A549 (cell line): ENCODE measurements around the gene SLC25A13. TPM values are rescaled to one million over a fixed set of nuclear protein-coding genes. Genes with fewer than 3 reads are reported as not detected.

Experiments used
- ATAC-seq, 2 experiments: fragments of 200-7000 bp in 1 of 2; fragments of >200 bp in 1 of 2; cut with Nextera tagmentation in 1 of 2; cut with Tn5 transposase in 1 of 2; 3 replicates each; pipeline versions ENCODE4 v1.8.0 to v1.9.1; 2018 to 2020; ENCODE audit warnings: mild to moderate bottlenecking in 1 of 2, moderate library complexity in 1 of 2
- CTCF ChIA-PET: fragments of 300-600 bp; sonication (Branson Sonifier 250); formaldehyde crosslinking; extraction: SDS; loops from one replicate; lab custom pipeline; 2021; ENCODE audit warnings: antibody characterized with exemption, inconsistent platforms; lab: Yijun Ruan, JAX
- POLR2A ChIA-PET: fragments of 350-600 bp; formaldehyde crosslinking; extraction: SDS; loops from one replicate; lab custom pipeline; 2021; ENCODE audit warnings: antibody characterized with exemption, inconsistent platforms; lab: Yijun Ruan, JAX
- DNase-seq, 2 experiments: peaks; one replicate each; pipeline versions ENCODE4 v3.0.0 to v3.0.0-alpha.2; 2011 to 2016; ENCODE audit warnings: low read depth in 1 of 2, low spot score in 1 of 2
- FAIRE-seq: peaks from 2 replicates; lab custom pipeline; 2011; peaks lifted over from hg19 to GRCh38; lab: Jason Lieb, UNC
- H3K27ac ChIP-seq, 2 experiments: fragments of >200 bp; sonication (Bioruptor Twin); formaldehyde crosslinking; 3 replicates each; pipeline ENCODE4 v1.5.1; 2016 to 2017
- H3K4me1 ChIP-seq: fragments of >200 bp; sonication (Bioruptor Twin); formaldehyde crosslinking; 3 replicates; pipeline ENCODE4 v1.6.1; 2016
- H3K4me2 ChIP-seq: fragments of >200 bp; sonication (Bioruptor Twin); formaldehyde crosslinking; 3 replicates; pipeline ENCODE4 v1.6.1; 2016
- H3K4me3 ChIP-seq: fragments of >200 bp; sonication (Bioruptor Twin); formaldehyde crosslinking; 3 replicates; pipeline ENCODE4 v1.5.1; 2016
- H3K9me3 ChIP-seq: fragments of >200 bp; sonication (Bioruptor Twin); formaldehyde crosslinking; 3 replicates; pipeline ENCODE4 v1.6.1; 2016
- ATOH8 ChIP-seq: fragments of 250-450 bp; sonication (Bioruptor Pico); IDR thresholded peaks from 2 replicates; pipeline ENCODE4 v1.5.0; 2020; ENCODE audit warnings: low read depth, mild to moderate bottlenecking, moderate library complexity
- CBX2 ChIP-seq: fragments of 200-600 bp; sonication (generic); IDR thresholded peaks from 2 replicates; pipeline ENCODE4 v1.6.1; 2016; ENCODE audit warnings: low read depth, mild to moderate bottlenecking, borderline replicate concordance
- CBX8 ChIP-seq: fragments of 200-600 bp; sonication (generic); IDR thresholded peaks from 2 replicates; pipeline ENCODE4 v1.6.1; 2016
- CEBPB ChIP-seq, 2 experiments: fragments of >200 bp in 1 of 2; sonication (Bioruptor Twin) in 1 of 2; formaldehyde crosslinking in 1 of 2; IDR thresholded peaks; 2 replicates each; pipeline ENCODE4 v1.6.1; 2012 to 2016
- CHD4 ChIP-seq: fragments of 200-600 bp; sonication (generic); IDR thresholded peaks from 2 replicates; pipeline ENCODE4 v1.6.1; 2016; ENCODE audit warnings: antibody characterized with exemption, mild to moderate bottlenecking, borderline replicate concordance
- EHMT2 ChIP-seq: fragments of 200-600 bp; sonication (generic); IDR thresholded peaks from 2 replicates; pipeline ENCODE4 v1.6.1; 2016; ENCODE audit warnings: antibody characterized with exemption, low read depth, mild to moderate bottlenecking, moderate library complexity
- ESRRA ChIP-seq: fragments of 150-350 bp; IDR thresholded peaks from 2 replicates; pipeline ENCODE4 v1.6.1; 2014; ENCODE audit warnings: mild to moderate bottlenecking, low read length, borderline replicate concordance
- FOSB ChIP-seq: fragments of 250-450 bp; sonication (Bioruptor Pico); IDR thresholded peaks from 2 replicates; pipeline ENCODE4 v1.5.0; 2020; ENCODE audit warnings: mild to moderate bottlenecking, moderate library complexity
- GATA3 ChIP-seq: IDR thresholded peaks from 2 replicates; pipeline ENCODE4 v1.6.1; 2012; ENCODE audit warnings: borderline replicate concordance
- HDAC2 ChIP-seq: fragments of 200-600 bp; sonication (generic); IDR thresholded peaks from 2 replicates; pipeline ENCODE4 v1.6.1; 2016
- HES2 ChIP-seq: fragments of >200 bp; sonication (Bioruptor Twin); formaldehyde crosslinking; IDR thresholded peaks from 2 replicates; pipeline ENCODE4 v1.6.1; 2016
- HEYL ChIP-seq: fragments of 250-450 bp; sonication (Bioruptor Pico); IDR thresholded peaks from 2 replicates; pipeline ENCODE4 v1.8.0; 2021; ENCODE audit warnings: mild to moderate bottlenecking, moderate library complexity
- HOXA7 ChIP-seq: fragments of 250-450 bp; sonication (Bioruptor Pico); IDR thresholded peaks from 2 replicates; pipeline ENCODE4 v1.5.0; 2020; ENCODE audit warnings: mild to moderate bottlenecking, moderate library complexity
- HOXB13 ChIP-seq: fragments of 250-450 bp; sonication (Bioruptor Pico); IDR thresholded peaks from 2 replicates; pipeline ENCODE4 v1.5.0; 2020; ENCODE audit warnings: low read depth, mild to moderate bottlenecking, moderate library complexity
- HOXB5 ChIP-seq: fragments of 250-450 bp; sonication (Bioruptor Pico); IDR thresholded peaks from 2 replicates; pipeline ENCODE4 v1.5.0; 2020; ENCODE audit warnings: mild to moderate bottlenecking, moderate library complexity
- JUN ChIP-seq, 2 experiments: fragments of >200 bp; sonication (Bioruptor Twin); formaldehyde crosslinking; IDR thresholded peaks; 2 replicates in 1 of 2; 3 replicates in 1 of 2; pipeline ENCODE4 v1.6.1; 2016 to 2017
- JUNB ChIP-seq: fragments of >200 bp; sonication (Bioruptor Twin); formaldehyde crosslinking; IDR thresholded peaks from 2 replicates; pipeline ENCODE4 v1.6.1; 2016
- KDM1A ChIP-seq: fragments of 200-600 bp; sonication (generic); IDR thresholded peaks from 2 replicates; pipeline ENCODE4 v1.6.1; 2016; ENCODE audit warnings: low read depth, mild to moderate bottlenecking
- MYC ChIP-seq: IDR thresholded peaks from 2 replicates; pipeline ENCODE4 v1.6.1; 2012; ENCODE audit warnings: mild to moderate bottlenecking, inconsistent platforms, low read length, improper control_type of control experiment, borderline replicate concordance
- NFE2L2 ChIP-seq: fragments of 150-350 bp; conservative IDR thresholded peaks from 2 replicates; pipeline ENCODE4 v1.6.1; 2014; ENCODE audit warnings: low read length
- NPAS2 ChIP-seq: fragments of 250-450 bp; sonication (Bioruptor Pico); IDR thresholded peaks from 2 replicates; pipeline ENCODE4 v1.8.0; 2022; ENCODE audit warnings: mild to moderate bottlenecking, moderate library complexity, borderline replicate concordance
- NR3C1 ChIP-seq: fragments of >200 bp; sonication (Bioruptor Twin); formaldehyde crosslinking; IDR thresholded peaks from 3 replicates; pipeline ENCODE4 v1.6.1; 2017
- PBX3 ChIP-seq: IDR thresholded peaks from 2 replicates; pipeline ENCODE4 v1.6.1; 2012
- PHF8 ChIP-seq: fragments of 200-600 bp; sonication (generic); IDR thresholded peaks from 2 replicates; pipeline ENCODE4 v1.6.1; 2016; ENCODE audit warnings: low read depth, mild to moderate bottlenecking, antibody characterized with exemption, moderate library complexity, borderline replicate concordance
- POLR2A ChIP-seq: IDR thresholded peaks from 2 replicates; pipeline ENCODE4 v1.6.1; 2012; ENCODE audit warnings: mild to moderate bottlenecking, low read length
- RARB ChIP-seq: fragments of 250-450 bp; sonication (Bioruptor Pico); IDR thresholded peaks from 2 replicates; pipeline ENCODE4 v1.8.0; 2021; ENCODE audit warnings: mild to moderate bottlenecking, moderate library complexity
- RFX5 ChIP-seq: fragments of 450-650 bp; IDR thresholded peaks from 2 replicates; pipeline ENCODE4 v1.7.1; 2014; ENCODE audit warnings: antibody characterized with exemption, mild to moderate bottlenecking, moderate library complexity
- RNF2 ChIP-seq: fragments of 200-600 bp; sonication (generic); IDR thresholded peaks from 2 replicates; pipeline ENCODE4 v1.6.1; 2016; ENCODE audit warnings: low read depth, mild to moderate bottlenecking, antibody characterized with exemption, moderate library complexity, borderline replicate concordance
- SREBF2 ChIP-seq: fragments of 450-650 bp; IDR thresholded peaks from 2 replicates; pipeline ENCODE4 v1.6.1; 2014; ENCODE audit warnings: mild to moderate bottlenecking, moderate library complexity
- TFCP2L1 ChIP-seq: fragments of 250-450 bp; sonication (Bioruptor Pico); IDR thresholded peaks from 2 replicates; pipeline ENCODE4 v1.5.0; 2021; ENCODE audit warnings: mild to moderate bottlenecking
- TP53 ChIP-seq: fragments of 250-450 bp; sonication (Bioruptor Pico); IDR thresholded peaks from 2 replicates; pipeline ENCODE4 v1.5.0; 2021; ENCODE audit warnings: mild to moderate bottlenecking, moderate library complexity
- USF2 ChIP-seq: fragments of 450-650 bp; IDR thresholded peaks from 2 replicates; pipeline ENCODE4 v1.6.1; 2014; ENCODE audit warnings: antibody characterized with exemption
- ZFP36 ChIP-seq: fragments of 450-650 bp; IDR thresholded peaks from 2 replicates; pipeline ENCODE4 v1.6.1; 2014; ENCODE audit warnings: borderline replicate concordance; ENCODE audit not compliant: partially characterized antibody
- WGBS: methylation state at CpG from one replicate; pipeline ENCODE4 v1.1.6; 2017; ENCODE audit errors: missing lambda C conversion rate; 5-methylcytosine and 5-hydroxymethylcytosine counted together
- polyA plus RNA-seq, 4 experiments: library from polyadenylated mRNA; depleted of rRNA in 3 of 4; stranded (reverse); fragments of >200 nt; fragmentation: RNase III in 1 of 4; extraction: RNeasy Plus Mini Kit Qiagen cat#74134 plus additional on column Dnase treatment in 1 of 4; gene quantifications; 2 replicates in 3 of 4; 3 replicates in 1 of 4; pipeline ENCODE4 v1.2.3, GENCODE V29; 2011 to 2017

Gene SLC25A13
- polyA plus RNA-seq, 2 of the 4 experiments (the other 2 are of a cell fraction): 32.7 to 51.0 TPM

- H3K4me2 ChIP-seq: no peak overlapping the region
- no peak for TF ChIP-seq CHD4
- TF ChIP-seq USF2: no peak
- no peak for TF ChIP-seq POLR2A
- no peak for TF ChIP-seq SREBF2
- no peak for TF ChIP-seq HDAC2
- TF ChIP-seq NFE2L2: no peak
- no peak for TF ChIP-seq CEBPB (IDR thresholded peaks at IDR 0.05)
- no peak for TF ChIP-seq ZFP36
- no peak for TF ChIP-seq PBX3
- no peak for TF ChIP-seq NPAS2 (CRISPR knock-in tag)
- TF ChIP-seq, all 56 proteins: peak for 0
- no peak overlapping the region for H3K4me3 ChIP-seq
- 71% methylated on average over 3 of the region's 3 CpGs for WGBS
- POLR2A ChIA-PET: no interaction called here
- H3K27ac ChIP-seq: no peak overlapping the region
- CTCF ChIA-PET: interaction anchor here (0.7 to 1.0 kb wide), 2 partner anchors 12 to 46 kb away, joined by 3 to 4 read pairs; no protein-coding TSS in a partner anchor
- FAIRE-seq (no peak), ATAC-seq (no peak), DNase-seq (no peak)
- H3K9me3 ChIP-seq: no peaks in the 10 kb centered on the region
- H3K4me1 ChIP-seq: no peaks in the 10 kb centered on the region
These were observed 142.6 kb downstream of the SLC25A13 start for GRCh38 chr7:96179341-96179740.

- POLR2A ChIA-PET: no interaction called here
- ATAC-seq: no peak
- TF ChIP-seq GATA3 (no peak), HOXB5 (CRISPR knock-in tag) (no peak), EHMT2 (no peak), NFE2L2 (no peak), ESRRA (no peak), ZFP36 (no peak), HEYL (no peak), NR3C1 (no peak), HOXB13 (no peak), RARB (CRISPR knock-in tag) (no peak), JUNB (no peak), NPAS2 (CRISPR knock-in tag) (no peak), RFX5 (no peak), KDM1A (no peak), JUN (IDR thresholded peaks at IDR 0.05) (no peak), SREBF2 (no peak), ATOH8 (CRISPR knock-in tag) (no peak), CBX8 (no peak), CBX2 (no peak)
- TF ChIP-seq, all 56 proteins: peak for 0
- no peak for DNase-seq
- Histone ChIP-seq H3K4me1 (no peaks in the 10 kb centered on the region), H3K27ac (no peak overlapping the region), H3K9me3 (no peaks in the 10 kb centered on the region), H3K4me3 (no peak overlapping the region), H3K4me2 (no peak overlapping the region)
- 91% methylated on average over 2 of the region's 2 CpGs for WGBS
- FAIRE-seq: no peak
- CTCF ChIA-PET: no interaction called here
These were observed 143.3 kb downstream of the SLC25A13 start for GRCh38 chr7:96178581-96178980.

- H3K4me3 ChIP-seq: no peak overlapping the region
- H3K27ac ChIP-seq: no peak overlapping the region
- ChIA-PET POLR2A (no interaction called here), CTCF (no interaction called here)
- no peaks in the 10 kb centered on the region for H3K9me3 ChIP-seq
- FAIRE-seq: no peak
- no peak for DNase-seq
- 91% methylated on average over 3 of the region's 3 CpGs for WGBS
- no peak overlapping the region for H3K4me2 ChIP-seq
- ATAC-seq: no peak
- no peaks in the 10 kb centered on the region for H3K4me1 ChIP-seq
- TF ChIP-seq POLR2A: no peak
- no peak for TF ChIP-seq NFE2L2
- TF ChIP-seq GATA3: no peak
- no peak for TF ChIP-seq RNF2
- TF ChIP-seq FOSB (CRISPR knock-in tag): no peak
- TF ChIP-seq TP53 (CRISPR knock-in tag): no peak
- TF ChIP-seq ESRRA: no peak
- no peak for TF ChIP-seq NR3C1
- no peak for TF ChIP-seq HEYL
- no peak for TF ChIP-seq ZFP36
- TF ChIP-seq JUN (IDR thresholded peaks at IDR 0.05): no peak
- TF ChIP-seq EHMT2: no peak
- no peak for TF ChIP-seq TFCP2L1 (CRISPR knock-in tag)
- no peak for TF ChIP-seq PHF8
- TF ChIP-seq HDAC2: no peak
- no peak for TF ChIP-seq HOXA7 (CRISPR knock-in tag)
- TF ChIP-seq MYC: no peak
- TF ChIP-seq USF2: no peak
- TF ChIP-seq HES2: no peak
These were observed 144.5 kb downstream of the SLC25A13 start for GRCh38 chr7:96177353-96177752.
